Inflammatory macrophage (primary cell): ENCODE results near the gene YIPF1.
"Not testable (repeated sequence)": the region's sequence is repeated elsewhere in the genome, so short reads cannot be mapped to it uniquely, and the experiment has no call there.

Experiments
- DNase-seq, 2 donors: peaks; one replicate each; pipeline ENCODE4 v3.0.0-alpha.2; 2020 to 2022

The YIPF1 gene

GRCh38 chr1:53894644-53895043, 5.0 kb upstream of the YIPF1 start:
- no peak for DNase-seq

GRCh38 chr1:53893999-53894636, 4.5 kb upstream of the YIPF1 start, which contains the start of gene DIO1:
DIO1 (plus strand) TSS chr1:53894187; CDS start chr1:53894211, 24 bp downstream.
- no peak for DNase-seq

DNA sequence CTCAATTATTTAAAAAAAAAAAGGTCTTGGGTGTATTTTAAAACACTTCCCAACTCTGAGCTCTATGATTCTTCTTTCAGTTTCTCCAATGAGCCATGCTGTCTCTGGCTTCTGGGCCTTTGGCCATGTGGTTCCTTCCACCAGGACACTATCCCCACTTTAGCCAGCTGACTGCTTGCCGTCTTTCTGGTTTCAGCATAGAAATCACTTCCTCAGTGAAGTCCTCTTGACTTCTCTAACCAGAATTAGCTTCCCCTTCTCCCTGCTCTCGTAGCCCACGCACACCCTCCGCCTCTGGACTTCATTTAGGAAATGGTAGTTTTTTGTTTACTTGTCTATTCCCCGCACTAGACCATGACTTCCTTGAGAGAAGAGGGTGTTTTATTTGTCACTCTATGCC, 3.3 kb upstream of the YIPF1 start:
- peak; percentile 95 to 96 for DNase-seq

DNA sequence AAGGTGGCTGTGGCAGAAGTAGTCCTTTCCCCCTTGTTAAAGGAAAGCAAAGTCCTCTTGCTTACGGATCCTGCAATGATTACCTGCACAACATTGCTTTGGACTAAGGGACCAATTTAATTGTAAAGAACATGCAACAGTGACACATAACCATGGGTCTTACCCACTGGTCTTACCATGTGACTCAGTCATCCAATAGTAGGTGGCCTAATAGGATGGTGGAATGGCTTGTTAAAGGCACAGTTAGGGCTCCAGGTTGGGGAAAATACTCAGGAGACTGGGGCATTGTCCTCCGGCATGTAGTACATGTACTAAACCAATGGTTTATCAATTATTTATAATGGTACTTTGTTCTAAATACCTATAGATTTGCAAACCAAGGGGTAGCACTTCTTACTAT, 2.1 kb upstream of the YIPF1 start:
- DNase-seq = peak in 1 of 2 donors; percentile 35

GRCh38 chr1:53891018-53891417, 1.4 kb upstream of the YIPF1 start:
- no peak for DNase-seq

DNA sequence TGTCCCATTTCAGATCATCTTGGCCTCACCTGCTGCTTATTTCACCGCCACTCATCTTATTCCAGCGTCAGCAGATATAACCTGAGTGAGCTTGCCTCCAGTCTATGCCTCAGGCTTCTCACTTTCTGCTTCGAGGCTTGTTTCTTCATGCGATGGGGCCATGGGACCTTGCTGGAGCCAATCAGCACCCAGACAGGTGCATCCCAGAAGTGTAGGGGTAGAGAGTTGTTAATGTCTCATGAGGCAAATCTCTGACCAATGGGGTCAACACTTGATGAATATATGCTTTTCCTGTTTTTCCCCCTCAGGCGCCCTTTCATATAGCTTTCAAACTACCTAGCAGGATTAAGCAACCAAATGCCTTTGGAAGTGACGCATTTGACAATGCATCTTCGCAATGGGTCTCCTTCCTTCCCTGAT, 935 bp upstream of the YIPF1 start:
- no peak for DNase-seq

DNA sequence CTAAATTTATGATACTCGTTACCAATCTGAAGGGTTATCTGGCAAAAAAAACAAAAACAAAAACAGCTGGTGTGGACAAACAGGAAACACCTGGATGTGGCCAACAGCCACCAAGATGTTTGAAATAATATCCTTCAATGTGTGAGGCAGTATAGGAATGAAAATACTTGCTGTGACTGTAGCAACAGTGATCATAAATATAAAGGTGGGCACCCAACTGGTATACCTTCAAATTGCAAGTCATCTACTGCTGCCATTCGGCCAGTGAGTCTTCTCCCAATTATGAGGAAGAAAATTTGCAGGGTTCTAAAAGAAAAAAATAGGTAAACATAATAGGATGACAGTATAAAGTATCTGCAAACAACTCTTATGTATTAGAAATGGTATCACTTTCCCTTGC, 916 bp downstream of the YIPF1 start:
- DNase-seq = no peak

DNA sequence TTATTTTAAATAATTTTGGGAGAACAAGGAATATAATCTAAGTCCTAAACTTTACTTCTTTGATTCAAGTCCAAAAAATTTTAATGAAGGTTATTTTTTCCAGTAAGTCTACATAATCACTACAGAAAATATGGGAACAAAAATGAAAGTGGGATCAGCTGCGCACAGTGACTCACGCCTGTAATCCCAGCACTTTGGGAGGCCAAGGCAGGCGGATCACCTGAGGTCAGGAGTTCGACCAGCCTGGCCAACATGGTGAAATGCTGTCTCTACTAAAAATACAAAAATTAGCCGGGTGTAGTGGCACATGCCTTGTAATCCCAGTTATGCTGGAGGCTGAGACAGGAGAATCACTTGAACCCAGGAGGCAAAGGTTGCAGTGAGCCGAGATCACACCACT, 6.0 kb downstream of the YIPF1 start:
- not testable (repeated sequence) for DNase-seq

DNA sequence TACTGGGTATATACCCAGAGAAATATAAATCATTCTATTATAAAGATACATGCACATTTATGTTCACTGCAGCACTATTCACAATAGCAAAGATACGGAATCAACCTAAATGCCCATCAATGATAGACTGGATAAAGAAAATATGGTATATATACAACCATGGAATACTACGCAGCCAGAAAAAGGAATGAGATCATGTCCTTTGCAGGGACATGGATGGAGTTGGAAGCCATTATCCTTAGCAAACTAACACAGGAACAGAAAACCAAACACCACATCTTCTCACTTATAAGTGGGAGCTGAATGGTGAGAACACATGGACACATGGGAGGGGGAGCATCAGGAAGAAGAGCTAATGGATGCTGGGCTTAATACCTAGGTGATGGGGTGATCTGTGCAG, 7.7 kb downstream of the YIPF1 start:
- not testable (repeated sequence) for DNase-seq

GRCh38 chr1:53878492-53879105, 11.0 kb downstream of the YIPF1 start:
- DNase-seq = peak; percentile 51 to 63

- not testable (repeated sequence) for DNase-seq
Observed at GRCh38 chr1:53875150-53875549, 14.4 kb downstream of the YIPF1 start.

- DNase-seq = no peak
Observed at GRCh38 chr1:53871773-53872484, 17.7 kb downstream of the YIPF1 start.

GRCh38 chr1:53871221-53871620, 18.4 kb downstream of the YIPF1 start:
- no peak for DNase-seq

GRCh38 chr1:53869454-53870117, 20.0 kb downstream of the YIPF1 start:
- peak; percentile 18 to 29 for DNase-seq

- DNase-seq = no peak
Observed at GRCh38 chr1:53868565-53868964, 21.0 kb downstream of the YIPF1 start.

DNA sequence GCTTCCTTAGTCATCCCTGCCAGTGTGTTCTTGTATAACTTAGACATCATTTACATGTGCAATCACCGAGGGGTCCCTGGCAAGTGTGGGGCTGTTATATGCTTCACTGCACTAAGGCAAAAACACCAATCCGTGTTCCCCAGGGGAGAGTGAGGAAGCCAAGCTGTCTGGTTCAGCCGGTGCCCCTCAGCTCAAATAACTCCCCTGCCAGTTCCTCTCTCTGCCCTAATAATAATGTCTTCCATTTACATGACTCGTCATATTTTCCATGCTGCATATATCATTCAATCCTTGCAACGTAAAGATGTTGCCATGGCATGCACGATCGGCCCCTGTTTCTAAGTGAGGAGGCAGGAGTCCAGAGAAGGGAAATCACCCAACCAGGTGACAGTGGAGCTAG, 27.1 kb downstream of the YIPF1 start:
- no peak for DNase-seq

- DNase-seq = peak; percentile 40 to 41
Observed at GRCh38 chr1:53860967-53861411, 28.6 kb downstream of the YIPF1 start.

DNA sequence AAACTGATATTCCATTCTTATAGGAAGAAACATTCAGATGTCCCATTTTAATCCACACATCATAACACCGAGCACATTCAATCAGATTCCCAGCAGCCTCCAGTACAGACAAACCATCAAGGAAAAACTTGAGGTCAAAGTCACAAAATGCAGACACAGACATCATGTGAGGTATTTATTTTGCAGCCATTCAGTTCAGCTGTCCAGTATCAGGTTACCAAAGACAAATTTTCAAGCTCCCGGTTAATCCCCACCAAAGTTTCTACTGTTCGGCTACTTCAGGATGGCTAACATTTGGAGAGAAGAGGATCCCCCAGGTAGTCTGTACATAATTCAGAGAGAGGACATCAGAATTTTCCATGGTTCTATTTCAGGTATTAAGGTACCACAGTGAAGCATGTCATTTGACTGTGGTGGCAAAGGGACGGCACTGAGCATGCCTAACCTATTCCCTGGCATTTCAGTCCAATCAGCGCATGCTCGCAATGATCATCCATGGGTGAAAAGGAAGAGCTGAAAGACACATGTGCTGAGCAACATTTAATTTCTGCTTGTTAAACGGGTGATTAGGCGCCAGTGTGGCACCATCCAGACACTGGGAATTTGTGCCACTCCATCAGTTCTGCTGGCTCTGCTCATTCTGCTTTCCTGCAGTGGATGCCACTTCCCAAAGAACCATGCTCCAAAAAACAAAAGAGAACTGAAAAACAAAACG, 37.9 kb downstream of the YIPF1 start:
- DNase-seq = no peak

DNA sequence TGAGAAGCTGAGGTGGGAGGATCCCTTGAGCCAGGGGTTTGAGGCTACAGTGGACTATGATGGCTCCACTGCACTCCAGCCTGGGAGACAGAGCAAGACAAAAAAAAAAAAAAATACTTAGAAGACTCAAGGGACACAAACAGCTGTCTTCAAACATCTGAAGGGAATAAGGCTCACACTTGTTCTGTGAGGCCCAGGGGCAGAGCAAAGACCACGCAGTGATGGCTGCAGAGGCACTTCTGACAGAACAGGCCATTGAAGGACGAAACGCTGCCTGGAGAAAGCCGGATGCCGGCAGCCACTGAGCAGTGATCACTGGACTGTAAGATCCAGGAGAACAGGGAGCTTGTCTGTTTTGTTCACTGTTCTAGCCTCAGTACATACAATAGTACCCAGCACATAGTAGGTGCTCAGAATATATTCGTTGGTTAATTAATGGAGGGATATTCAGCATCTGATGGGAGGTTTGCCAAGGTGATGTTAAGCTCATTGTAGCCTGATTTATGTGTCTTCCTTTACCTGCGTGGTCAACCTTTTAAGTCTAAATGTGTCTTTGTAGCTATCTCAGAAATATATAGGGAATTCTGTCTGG, 39.4 kb downstream of the YIPF1 start:
- no peak for DNase-seq

GRCh38 chr1:53847980-53848379, 41.6 kb downstream of the YIPF1 start:
- DNase-seq = peak; percentile 19 to 33

DNA sequence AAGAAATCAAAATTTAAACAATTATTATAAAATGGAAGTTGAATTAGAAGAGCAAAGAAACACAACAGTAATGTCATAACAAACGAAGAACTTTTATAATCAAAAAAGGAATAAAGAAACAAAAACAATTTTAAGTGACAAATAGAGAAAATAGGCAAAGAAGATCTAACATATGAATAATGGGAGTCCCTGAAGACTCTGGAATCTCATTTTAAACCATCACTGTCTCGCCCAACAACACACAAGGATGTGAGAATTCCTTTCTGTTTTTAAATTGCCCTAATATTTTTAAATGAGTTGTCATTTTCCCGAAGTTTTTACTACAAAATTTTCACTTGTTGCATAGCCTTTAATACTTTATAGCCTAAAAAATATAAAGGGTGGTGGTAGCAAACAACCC, 47.2 kb downstream of the YIPF1 start:
- no peak for DNase-seq

- DNase-seq = no peak
Observed at GRCh38 chr1:53838654-53838974, 51.0 kb downstream of the YIPF1 start.
